LNCaP clone FGC (cell line): ENCODE data around the gene RAB3GAP1.
"Not testable (repeated sequence)": the region's sequence is repeated elsewhere in the genome, so short reads cannot be mapped to it uniquely, and the experiment has no call there.

ENCODE experiments used
- DNase-seq: peaks from one replicate; pipeline ENCODE4 v3.0.0-alpha.2; 2011; ENCODE audit warnings: low read depth
- H3K4me3 ChIP-seq: 2 replicates; pipeline ENCODE4 v1.5.1; 2011; ENCODE audit warnings: mild to moderate bottlenecking, low read depth, low read length, control low read depth
- CTCF ChIP-seq: IDR thresholded peaks from 2 replicates; pipeline ENCODE4 v1.5.1; 2012; ENCODE audit warnings: mild to moderate bottlenecking; ENCODE audit not compliant: control insufficient read depth, insufficient read depth; ENCODE audit errors: extremely low read depth

RAB3GAP1 gene

DNA sequence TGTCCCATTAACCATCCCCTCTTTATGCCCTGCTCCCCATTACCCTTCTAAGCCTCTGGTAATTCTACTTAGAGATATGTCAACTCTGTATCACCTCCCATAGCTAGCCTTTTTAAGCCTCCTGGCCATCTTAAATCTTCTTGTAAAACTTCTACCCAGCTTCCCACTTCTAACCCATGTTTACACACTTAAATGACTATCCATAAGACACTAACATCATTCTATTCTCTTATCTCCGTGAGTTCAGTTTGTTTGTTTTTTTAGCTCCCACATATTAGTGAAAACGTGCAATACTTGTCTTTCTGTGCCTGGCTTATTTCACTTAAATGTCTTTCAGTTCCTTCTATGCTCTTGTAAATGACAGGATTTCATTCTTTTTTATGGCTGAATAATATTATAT lies 42.4 kb downstream of the RAB3GAP1 start:
- H3K4me3 ChIP-seq = no peak overlapping the region
- DNase-seq = no peak
- TF ChIP-seq CTCF = no peak

GRCh38 chr2:135095591-135095990 lies 43.5 kb downstream of the RAB3GAP1 start:
- no peak for TF ChIP-seq CTCF

DNA sequence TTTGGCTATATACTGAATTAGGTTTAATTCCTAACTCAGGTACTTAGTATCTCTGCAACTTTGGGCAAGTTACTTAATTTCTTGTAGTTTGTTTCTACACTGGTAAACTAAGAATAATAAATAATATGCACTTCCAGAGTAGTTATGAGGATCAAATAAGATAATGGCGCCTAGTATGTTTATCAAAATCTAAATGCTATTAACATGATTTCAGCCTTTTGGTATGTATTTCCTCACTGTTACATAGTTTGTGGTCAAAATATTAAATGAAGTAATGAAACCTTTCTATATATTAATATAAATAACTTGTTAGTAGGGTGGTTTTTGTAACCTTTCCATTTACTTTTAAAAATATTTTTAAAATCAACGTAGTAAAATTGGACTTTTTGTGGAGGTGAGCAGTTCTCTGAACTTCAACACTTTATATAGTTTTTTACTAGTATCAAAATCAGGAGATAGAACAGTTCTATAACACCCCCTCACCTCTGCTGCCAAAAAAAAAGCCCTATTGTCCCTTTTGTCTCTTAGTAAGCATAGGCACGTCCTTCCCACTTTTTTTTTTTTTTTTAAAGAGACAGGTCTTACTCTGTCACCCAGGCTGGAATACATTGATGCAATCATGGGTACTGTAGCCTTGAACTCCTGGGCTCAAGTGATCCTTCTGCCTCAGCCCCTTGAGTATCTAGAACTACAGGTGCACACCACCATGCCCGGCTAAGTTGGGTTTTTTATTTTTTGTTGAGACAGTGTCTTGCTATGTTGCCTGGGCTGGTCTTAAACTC lies 44.8 kb downstream of the RAB3GAP1 start:
- H3K4me3 ChIP-seq = no peak overlapping the region
- DNase-seq = no peak
- no peak for TF ChIP-seq CTCF

More at GRCh38 chr2:135095591-135095990, 43.5 kb downstream of the RAB3GAP1 start:
- no peak for DNase-seq
- H3K4me3 ChIP-seq = no peak overlapping the region

- no peak overlapping the region for H3K4me3 ChIP-seq
- no peak for TF ChIP-seq CTCF
- no peak for DNase-seq
Measured at GRCh38 chr2:135097532-135098231, 45.6 kb downstream of the RAB3GAP1 start.

- H3K4me3 ChIP-seq = no peak overlapping the region
- DNase-seq = no peak
- no peak for TF ChIP-seq CTCF
Measured at GRCh38 chr2:135099802-135100483, 47.9 kb downstream of the RAB3GAP1 start.

DNA sequence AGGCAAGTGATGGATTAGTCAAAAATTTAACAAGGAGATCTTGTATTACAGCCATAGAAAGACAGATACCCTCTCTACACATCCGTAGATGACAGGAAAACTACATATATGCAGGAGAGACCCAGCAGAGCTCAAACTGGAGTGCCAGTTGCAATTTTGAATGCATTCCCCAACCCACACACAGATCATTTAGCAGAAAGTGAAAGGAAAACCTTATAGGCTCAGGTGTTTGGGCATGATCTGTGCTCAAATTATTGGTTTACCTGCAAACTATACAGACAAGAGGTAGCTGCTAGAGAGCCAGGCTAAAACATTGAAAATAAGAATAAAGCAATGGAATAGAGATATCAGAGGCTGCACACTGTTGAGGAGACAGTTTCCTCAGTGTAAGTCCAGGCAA lies 51.8 kb downstream of the RAB3GAP1 start:
- no peak for TF ChIP-seq CTCF
- H3K4me3 ChIP-seq = no peak overlapping the region
- DNase-seq = no peak

DNA sequence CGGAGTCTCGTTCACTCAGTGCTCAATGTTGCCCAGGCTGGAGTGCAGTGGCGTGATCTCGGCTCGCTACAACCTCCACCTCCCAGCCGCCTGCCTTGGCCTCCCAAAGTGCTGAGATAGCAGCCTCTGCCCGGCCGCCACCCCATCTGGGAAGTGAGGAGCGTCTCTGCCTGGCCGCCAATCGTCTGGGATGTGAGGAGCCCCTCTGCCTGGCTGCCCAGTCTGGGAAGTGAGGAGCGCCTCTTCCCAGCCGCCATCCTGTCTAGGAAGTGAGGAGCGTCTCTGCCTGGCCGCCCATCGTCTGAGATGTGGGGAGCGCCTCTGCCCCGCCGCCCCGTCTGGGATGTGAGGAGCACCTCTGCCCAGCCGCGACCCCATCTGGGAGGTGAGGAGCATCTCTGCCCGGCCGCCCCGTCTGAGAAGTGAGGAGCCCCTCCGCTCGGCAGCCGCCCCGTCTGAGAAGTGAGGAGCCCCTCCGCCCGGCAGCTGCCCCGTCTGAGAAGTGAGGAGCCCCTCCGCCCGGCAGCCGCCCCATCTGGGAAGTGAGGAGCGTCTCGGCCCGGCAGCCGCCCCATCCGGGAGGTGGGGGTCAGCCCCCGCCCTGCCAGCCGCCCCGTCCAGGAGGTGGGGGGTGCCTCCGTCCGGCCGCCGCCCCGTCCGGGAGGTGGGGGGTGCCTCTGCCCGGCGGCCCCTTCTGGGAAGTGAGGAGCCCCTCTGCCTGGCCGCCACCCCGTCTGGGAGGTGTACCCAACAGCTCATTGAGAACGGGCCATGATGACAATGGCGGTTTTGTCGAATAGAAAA lies 53.6 kb downstream of the RAB3GAP1 start:
- not testable (repeated sequence) for DNase-seq, H3K4me3 ChIP-seq
